Tibial nerve (tissue), 4 donors: ENCODE data around the gene TBCC. TPM values are rescaled to one million over a fixed set of nuclear protein-coding genes. Genes with fewer than 3 reads are reported as not detected.

Experiments used
- DNase-seq, 2 donors: peaks; one replicate each; pipeline ENCODE4 v3.0.0-alpha.2; 2019; ENCODE audit warnings: low spot score in 2 of 2
- H3K27ac ChIP-seq, 4 donors: fragments of 200-600 bp; sonication (generic) in 3 of 4; one replicate each; pipeline ENCODE4 v1.5.1; 2017 to 2019; ENCODE audit warnings: mild to moderate bottlenecking in 1 of 4
- H3K27me3 ChIP-seq, 2 donors: fragments of 200-600 bp; sonication (generic) in 1 of 2; one replicate each; pipeline versions ENCODE4 v1.5.1 to v1.6.0; 2017 to 2019
- H3K36me3 ChIP-seq, 3 donors: fragments of 200-600 bp; sonication (generic); one replicate each; pipeline ENCODE4 v1.5.1; 2018 to 2019
- H3K4me1 ChIP-seq, 4 donors: fragments of 200-600 bp; sonication (generic) in 3 of 4; one replicate each; pipeline ENCODE4 v1.5.1; 2017 to 2019
- H3K4me3 ChIP-seq, 4 donors: fragments of 200-600 bp; sonication (generic) in 3 of 4; one replicate each; pipeline ENCODE4 v1.5.1; 2017 to 2019; ENCODE audit warnings: mild to moderate bottlenecking in 1 of 4, moderate library complexity in 1 of 4
- H3K9me3 ChIP-seq, 4 donors: fragments of 200-600 bp; sonication (generic) in 3 of 4; one replicate each; pipeline ENCODE4 v1.5.1; 2017 to 2019
- EP300 ChIP-seq, 2 donors: sonication (generic); formaldehyde crosslinking; IDR thresholded peaks; one replicate each; pipeline ENCODE4 v1.6.1; 2017; ENCODE audit warnings: antibody characterized with exemption in 2 of 2, mild to moderate bottlenecking in 1 of 2
- POLR2A ChIP-seq, 2 donors: fragments of 450-650 bp; IDR thresholded peaks; one replicate each; pipeline ENCODE4 v1.6.1; 2017; ENCODE audit warnings: antibody characterized with exemption in 2 of 2, mild to moderate bottlenecking in 2 of 2, moderate library complexity in 2 of 2
- WGBS, 2 donors: methylation state at CpG; one replicate each; pipeline ENCODE4 v1.1.5; 2018; 5-methylcytosine and 5-hydroxymethylcytosine counted together
- total RNA-seq, 4 donors: library from RNA; depleted of rRNA; stranded (reverse); fragments of >200 nt; gene quantifications; one replicate each; pipeline ENCODE4 v1.1.0, GENCODE V29; 2016
- TF ChIP-seq, protein P1 (sequence below), 5 experiments: fragments of 200-600 bp in 3 of 5; fragments of 450-650 bp in 2 of 5; sonication (generic) in 3 of 5; IDR thresholded peaks; one replicate each; pipeline ENCODE4 v1.5.1; 2016 to 2019; ENCODE audit warnings: antibody characterized with exemption in 5 of 5, mild to moderate bottlenecking in 3 of 5, moderate library complexity in 2 of 5

The TBCC gene
- total RNA-seq, 4 donors from 2014 or later = 20.7 to 29.4 (median 25.4) TPM

DNA sequence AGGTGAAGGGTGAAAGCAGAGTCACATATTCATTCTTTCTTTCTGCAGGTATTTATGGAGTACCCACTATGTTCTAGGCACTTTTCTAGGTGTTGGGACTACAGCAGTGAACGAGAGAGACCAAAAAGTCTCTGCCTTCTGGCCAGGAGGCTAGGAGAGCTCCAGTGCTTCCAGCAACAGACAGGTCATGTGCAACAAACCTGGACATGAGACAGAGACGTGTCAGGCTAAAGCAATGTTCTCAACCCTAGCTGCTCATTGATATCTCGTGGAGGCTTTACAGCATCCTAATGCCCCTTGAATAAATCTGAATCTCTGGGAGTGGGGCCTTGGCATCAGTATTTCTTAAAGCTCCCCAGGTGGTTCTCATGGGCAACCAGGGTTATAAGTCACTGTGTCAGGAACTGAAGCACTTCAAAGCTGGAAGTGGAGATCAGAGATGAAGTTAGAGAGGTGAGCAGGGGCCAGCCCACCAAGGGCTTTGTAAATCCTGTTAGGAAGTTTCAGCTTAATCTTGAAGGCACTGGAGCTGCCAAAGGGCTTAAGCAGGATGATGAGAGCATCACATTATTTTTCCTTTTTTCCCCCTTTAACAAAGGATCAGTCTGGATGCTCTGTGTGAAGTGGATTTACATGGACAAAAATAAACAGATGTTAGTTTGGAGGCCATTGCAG, 13.0 kb upstream of the TBCC start:
- no peak overlapping the region for H3K27ac ChIP-seq
- TF ChIP-seq, protein P1, sequence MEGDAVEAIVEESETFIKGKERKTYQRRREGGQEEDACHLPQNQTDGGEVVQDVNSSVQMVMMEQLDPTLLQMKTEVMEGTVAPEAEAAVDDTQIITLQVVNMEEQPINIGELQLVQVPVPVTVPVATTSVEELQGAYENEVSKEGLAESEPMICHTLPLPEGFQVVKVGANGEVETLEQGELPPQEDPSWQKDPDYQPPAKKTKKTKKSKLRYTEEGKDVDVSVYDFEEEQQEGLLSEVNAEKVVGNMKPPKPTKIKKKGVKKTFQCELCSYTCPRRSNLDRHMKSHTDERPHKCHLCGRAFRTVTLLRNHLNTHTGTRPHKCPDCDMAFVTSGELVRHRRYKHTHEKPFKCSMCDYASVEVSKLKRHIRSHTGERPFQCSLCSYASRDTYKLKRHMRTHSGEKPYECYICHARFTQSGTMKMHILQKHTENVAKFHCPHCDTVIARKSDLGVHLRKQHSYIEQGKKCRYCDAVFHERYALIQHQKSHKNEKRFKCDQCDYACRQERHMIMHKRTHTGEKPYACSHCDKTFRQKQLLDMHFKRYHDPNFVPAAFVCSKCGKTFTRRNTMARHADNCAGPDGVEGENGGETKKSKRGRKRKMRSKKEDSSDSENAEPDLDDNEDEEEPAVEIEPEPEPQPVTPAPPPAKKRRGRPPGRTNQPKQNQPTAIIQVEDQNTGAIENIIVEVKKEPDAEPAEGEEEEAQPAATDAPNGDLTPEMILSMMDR (IDR thresholded peaks at IDR 0.05) = no peak
- TF ChIP-seq POLR2A (IDR thresholded peaks at IDR 0.05) (no peak), EP300 (IDR thresholded peaks at IDR 0.05) (no peak)
- 82 to 93% methylated on average over 3 of the region's 3 CpGs for WGBS, 2 donors
- no peaks in the 10 kb centered on the region for H3K4me1 ChIP-seq
- H3K4me3 ChIP-seq = no peak overlapping the region
- no peak for DNase-seq
- H3K27me3 ChIP-seq = no peaks in the 10 kb centered on the region
- peaks cover 0 to 28% (median 0%) of the 10 kb centered on the region in 3 donors for H3K36me3 ChIP-seq
- no peaks in the 10 kb centered on the region for H3K9me3 ChIP-seq

DNA sequence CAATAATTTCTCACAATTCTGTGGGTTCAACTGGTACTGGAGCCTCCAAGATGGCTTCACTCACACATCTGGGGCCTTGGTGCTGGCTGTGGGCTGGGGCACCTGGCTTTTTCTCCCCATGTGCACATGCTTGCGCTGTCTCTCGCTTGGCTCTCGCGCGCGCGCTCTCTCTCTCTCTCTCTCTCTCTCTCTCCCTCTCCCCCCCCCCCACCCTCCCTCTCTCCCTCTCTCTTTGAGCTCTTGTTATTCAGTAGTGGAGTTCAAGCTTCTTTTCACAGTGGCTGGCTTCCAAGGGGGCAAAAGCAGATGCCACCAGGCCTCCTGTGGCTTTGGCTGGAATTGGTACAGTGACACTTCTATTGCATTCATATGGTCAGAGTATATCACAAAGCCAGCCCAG, 10.8 kb upstream of the TBCC start:
- H3K27me3 ChIP-seq = no peaks in the 10 kb centered on the region
- peaks cover 0 to 28% (median 0%) of the 10 kb centered on the region in 3 donors for H3K36me3 ChIP-seq
- peaks cover 0 to 9% (median 1%) of the 10 kb centered on the region in 4 donors for H3K4me1 ChIP-seq
- 91% methylated on average over 7 of the region's 7 CpGs for WGBS, 2 donors
- no peaks in the 10 kb centered on the region for H3K9me3 ChIP-seq
- no peak for DNase-seq
- TF ChIP-seq EP300 (IDR thresholded peaks at IDR 0.05) (no peak), POLR2A (IDR thresholded peaks at IDR 0.05) (no peak)
- TF ChIP-seq, protein P1 (IDR thresholded peaks at IDR 0.05) = no peak
- no peak overlapping the region for H3K4me3 ChIP-seq
- no peak overlapping the region for H3K27ac ChIP-seq

DNA sequence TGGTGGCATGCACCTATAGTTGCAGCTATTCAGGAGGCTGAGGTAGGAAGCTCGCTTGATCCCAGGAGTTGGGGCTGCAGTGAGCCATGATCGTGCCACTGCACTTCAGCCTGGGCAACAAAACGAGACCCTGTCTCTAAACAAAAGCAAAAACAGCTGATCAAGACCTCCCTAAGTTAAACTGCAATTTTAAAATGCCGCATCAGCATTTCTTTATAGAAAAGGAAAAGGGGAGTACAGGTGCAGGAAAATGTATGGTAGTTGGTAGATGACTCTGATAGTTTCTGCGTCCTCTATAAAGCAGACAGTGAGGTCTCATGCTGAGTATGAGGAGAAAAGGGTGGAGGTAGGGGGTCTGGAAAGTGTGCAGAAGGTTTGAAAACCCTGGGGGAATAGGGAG, 8.9 kb upstream of the TBCC start:
- Histone ChIP-seq H3K27ac (no peak overlapping the region), H3K9me3 (no peaks in the 10 kb centered on the region), H3K4me1 (peaks cover 0 to 22% (median 5%) of the 10 kb centered on the region in 4 donors), H3K27me3 (no peaks in the 10 kb centered on the region), H3K4me3 (no peak overlapping the region), H3K36me3 (peaks cover 0 to 24% (median 0%) of the 10 kb centered on the region in 3 donors)
- no peak for DNase-seq
- 91 to 94% methylated on average over 5 of the region's 5 CpGs for WGBS, 2 donors
- no peak for TF ChIP-seq POLR2A (IDR thresholded peaks at IDR 0.05)
- TF ChIP-seq, protein P1 (IDR thresholded peaks at IDR 0.05) = no peak
- TF ChIP-seq EP300 (IDR thresholded peaks at IDR 0.05) = no peak

DNA sequence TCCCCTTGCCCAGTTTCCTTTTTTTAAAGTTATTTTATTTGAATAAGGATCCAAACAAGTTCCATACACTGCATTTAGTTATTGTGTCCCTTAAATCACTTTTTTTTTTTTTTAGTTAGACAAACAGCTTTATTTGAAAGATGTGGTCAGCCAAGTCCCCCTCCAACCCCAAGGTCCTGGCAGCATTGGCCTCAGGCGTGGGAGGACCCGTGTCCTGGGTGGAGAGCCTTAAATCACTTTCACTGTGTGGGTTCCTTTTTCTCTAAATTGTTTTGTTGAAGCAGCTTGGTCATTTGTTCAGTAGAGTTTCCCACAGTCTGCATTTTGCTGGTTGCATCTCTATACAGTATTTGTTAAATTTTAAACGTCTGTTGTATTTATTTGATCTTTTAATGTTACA, 5.2 kb upstream of the TBCC start:
- Histone ChIP-seq H3K4me3 (no peak overlapping the region), H3K9me3 (no peaks in the 10 kb centered on the region), H3K4me1 (peaks cover 0 to 41% (median 13%) of the 10 kb centered on the region in 4 donors), H3K27ac (peak overlapping the region in 2 of 4 donors; percentile 22 to 48), H3K36me3 (peaks cover 0 to 5% (median 0%) of the 10 kb centered on the region in 3 donors), H3K27me3 (no peaks in the 10 kb centered on the region)
- TF ChIP-seq, protein P1 (IDR thresholded peaks at IDR 0.05) = no peak
- no peak for TF ChIP-seq EP300 (IDR thresholded peaks at IDR 0.05)
- no peak for TF ChIP-seq POLR2A (IDR thresholded peaks at IDR 0.05)
- 32 to 37% methylated on average over 3 of the region's 3 CpGs for WGBS, 2 donors
- no peak for DNase-seq

DNA sequence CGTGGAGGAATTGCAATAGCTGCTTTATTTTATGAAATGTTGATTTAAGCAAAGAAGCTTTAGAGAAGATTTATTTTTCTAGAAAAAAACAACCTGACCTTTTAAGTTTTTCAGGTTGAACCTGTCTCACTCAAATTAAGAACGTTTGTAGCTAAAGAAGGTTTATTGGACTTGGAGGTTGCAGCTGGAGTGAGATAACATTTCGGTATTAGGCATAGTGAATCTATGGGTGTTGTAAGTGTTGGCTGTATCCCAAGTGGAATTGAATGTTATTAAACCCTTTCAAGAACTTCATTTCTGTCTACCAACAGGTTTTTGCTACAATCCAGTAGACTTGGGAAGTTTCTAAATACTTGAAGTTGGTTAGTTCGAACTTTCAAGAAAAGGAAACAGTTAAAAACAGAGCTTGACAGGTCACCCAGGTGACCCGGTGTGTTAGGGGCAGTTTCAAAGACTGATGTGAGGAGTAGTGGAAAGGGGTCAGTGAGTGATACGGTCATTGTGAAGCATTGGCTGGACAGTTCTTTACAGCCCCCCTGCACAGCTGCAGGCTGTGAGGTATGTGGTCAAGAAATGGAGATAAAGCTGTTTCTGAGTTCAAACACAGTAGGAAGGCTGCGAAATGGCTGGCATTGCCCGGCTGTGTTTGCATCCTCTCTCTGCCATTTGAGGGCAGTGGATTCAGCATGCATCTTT, 2.4 kb upstream of the TBCC start:
- Histone ChIP-seq H3K36me3 (no peaks in the 10 kb centered on the region), H3K9me3 (no peaks in the 10 kb centered on the region), H3K4me1 (peaks cover 0 to 60% (median 27%) of the 10 kb centered on the region in 4 donors), H3K4me3 (peak overlapping the region in 1 of 4 donors; percentile 93), H3K27me3 (no peaks in the 10 kb centered on the region), H3K27ac (peak overlapping the region in 2 of 4 donors; percentile 94 to 95)
- TF ChIP-seq POLR2A (IDR thresholded peaks at IDR 0.05) (no peak), EP300 (IDR thresholded peaks at IDR 0.05) (no peak)
- TF ChIP-seq, protein P1 (IDR thresholded peaks at IDR 0.05) = no peak
- no peak for DNase-seq
- WGBS, 2 donors = 41 to 48% methylated on average over 8 of the region's 8 CpGs
